ENCODE data around the gene PACSIN2.
A peak's percentile ranks its signal among the peaks of the same experiment; 100 is the strongest.
"Not testable (repeated sequence)": the region's sequence is repeated elsewhere in the genome, so short reads cannot be mapped to it uniquely, and the experiment has no call there.

The PACSIN2 gene, protein sequence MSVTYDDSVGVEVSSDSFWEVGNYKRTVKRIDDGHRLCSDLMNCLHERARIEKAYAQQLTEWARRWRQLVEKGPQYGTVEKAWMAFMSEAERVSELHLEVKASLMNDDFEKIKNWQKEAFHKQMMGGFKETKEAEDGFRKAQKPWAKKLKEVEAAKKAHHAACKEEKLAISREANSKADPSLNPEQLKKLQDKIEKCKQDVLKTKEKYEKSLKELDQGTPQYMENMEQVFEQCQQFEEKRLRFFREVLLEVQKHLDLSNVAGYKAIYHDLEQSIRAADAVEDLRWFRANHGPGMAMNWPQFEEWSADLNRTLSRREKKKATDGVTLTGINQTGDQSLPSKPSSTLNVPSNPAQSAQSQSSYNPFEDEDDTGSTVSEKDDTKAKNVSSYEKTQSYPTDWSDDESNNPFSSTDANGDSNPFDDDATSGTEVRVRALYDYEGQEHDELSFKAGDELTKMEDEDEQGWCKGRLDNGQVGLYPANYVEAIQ
- 66.7 to 231 (median 162) reads per million in 17 experiments for total RNA-seq

DNA sequence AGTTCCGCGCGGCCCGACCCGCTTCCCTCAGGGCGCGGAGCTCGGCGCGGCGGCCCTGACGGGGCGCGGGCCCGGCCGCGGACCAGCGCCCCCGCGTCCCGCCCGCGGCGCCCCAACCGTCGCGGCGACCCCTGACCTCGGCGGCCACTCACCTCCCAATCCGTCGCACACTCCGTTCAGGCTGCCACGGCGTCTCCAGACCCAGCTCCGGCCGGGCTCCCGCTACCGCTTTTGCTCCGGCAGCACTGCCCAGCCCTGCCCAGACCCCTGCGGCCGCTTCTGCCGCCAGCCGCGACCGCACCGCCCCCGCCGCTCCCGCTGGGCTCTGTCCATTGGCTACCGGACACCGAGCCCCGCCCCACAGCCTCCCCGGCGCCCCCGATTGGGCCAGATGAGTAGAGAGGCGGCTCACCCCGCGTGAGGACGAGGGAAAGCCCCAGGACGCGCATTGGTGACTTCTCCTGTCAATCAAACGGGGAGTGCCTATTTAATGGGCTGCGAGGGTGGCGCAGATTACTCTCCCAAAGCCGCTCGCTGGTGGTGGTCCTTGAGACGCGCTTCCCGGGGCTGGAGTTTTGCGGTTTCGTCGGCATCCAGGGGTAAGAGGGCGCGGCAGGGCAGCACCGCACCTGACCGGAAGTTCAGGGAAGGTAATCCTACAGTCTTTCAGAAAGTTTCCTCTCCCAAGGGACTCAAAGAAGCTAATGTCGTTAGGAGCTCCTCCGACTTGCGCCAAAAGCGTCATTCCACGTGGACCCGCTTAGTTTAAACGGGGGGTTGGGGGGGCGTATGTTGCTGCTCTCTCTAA, at the start of gene PACSIN2:
PACSIN2 (minus strand) TSS at position 281 of the 808 bp plus-strand sequence. CDS start 103,069 bp downstream, outside the sequence.
- peak; percentile 99 to 100 (median 99) for DNase-seq

DNA sequence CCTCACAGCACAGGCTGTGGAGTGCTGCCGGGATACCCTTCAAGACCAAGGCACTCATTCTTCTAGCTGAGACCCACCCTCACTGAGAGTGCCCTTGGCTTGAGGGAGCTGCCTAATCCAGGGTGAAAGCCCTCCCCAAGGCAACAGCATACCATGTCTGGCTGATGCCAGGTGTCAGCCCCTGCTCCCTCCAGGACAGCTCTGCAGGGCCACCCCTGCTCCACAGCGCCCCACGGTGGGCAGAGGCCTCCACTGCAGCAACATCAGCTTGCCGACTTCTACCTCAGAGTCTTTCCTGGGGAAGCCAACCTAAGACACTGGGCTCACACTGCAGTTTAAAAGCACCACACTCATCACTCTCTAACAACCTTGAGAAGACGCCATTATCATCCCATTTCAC, 45.2 kb upstream of the PACSIN2 start:
- peak; percentile 17 to 54 (median 32) for DNase-seq

DNA sequence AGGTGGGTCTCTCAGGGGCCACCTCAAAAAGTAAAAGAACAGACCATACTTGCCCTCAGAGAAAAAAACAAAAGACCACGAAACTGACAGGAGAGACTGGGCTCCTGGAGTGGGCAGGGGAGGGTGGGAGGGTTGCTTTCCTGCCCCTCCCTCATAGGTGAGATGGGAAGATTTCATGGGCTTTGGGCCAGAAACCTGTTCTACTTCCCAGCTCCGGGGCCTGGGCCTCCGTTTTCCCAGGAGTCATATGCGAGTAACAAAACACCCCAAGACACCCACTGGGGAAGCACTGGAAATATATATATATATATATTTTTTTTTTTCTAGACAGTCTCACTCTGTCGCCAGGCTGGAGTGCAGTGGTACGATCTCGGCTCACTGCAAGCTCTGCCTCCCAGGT, 42.7 kb upstream of the PACSIN2 start:
- DNase-seq = no peak

DNA sequence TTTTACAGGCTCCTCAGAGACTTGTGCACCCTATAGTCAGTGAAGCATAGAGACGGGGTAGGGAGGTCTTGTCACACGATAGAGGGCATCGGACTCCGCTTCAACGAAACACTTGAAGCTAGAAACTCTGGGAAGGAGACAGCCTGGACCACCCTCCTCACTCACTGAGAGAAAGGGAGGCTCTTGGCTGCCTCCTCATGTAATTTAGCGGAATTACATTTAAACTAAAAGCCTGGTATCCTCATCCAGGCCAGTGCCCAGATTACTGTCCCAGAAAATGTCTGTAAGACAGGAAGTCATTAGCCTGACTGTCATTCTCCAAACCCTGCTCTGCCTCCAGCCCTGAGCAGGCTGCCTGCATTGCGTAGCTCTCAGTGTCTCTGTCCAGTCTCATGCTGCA, 38.2 kb upstream of the PACSIN2 start:
- peak in 2 of 4 experiments; percentile 7 to 24 for DNase-seq

DNA sequence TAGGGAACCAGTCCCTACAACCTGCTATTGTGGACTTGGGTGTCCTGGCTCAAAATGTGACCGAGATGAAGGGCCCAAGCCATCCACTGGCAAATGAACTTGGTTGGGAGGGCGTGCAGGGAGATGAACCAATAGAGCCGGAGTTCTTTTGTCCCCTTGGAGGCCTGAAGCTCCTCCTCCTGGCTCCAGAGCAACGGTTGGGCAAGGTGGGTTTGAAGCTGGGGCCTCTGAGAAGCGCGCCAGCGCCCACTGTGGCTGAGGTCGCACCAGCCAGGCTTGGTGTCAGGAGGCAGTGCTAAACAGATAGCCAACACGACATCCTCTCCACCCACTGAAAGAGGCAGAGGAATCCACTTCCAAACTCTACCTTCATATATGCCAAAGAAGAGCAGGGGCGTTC, 36.0 kb upstream of the PACSIN2 start:
- no peak for DNase-seq

DNA sequence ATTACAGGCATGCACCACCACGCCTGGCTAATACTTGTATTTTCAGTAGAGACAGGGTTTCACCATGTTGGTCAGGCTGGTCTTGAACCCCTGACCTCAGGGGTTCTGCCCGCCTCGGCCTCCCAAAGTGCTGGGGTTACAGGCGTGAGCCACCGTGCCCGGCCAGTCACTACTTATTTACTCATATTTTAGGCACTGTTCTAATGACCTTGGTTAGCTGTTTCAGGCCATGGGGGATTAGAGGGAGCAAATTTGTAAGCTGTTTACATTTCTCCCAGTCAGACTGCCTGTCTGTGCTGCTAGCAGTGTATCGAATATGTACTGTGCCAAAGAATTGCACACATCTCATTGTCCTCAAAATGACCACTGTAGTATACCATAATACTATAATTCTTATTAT, 32.7 kb upstream of the PACSIN2 start:
- DNase-seq = no peak

- DNase-seq = no peak
Measured at GRCh38 chr22:43044290-43044712, 29.4 kb upstream of the PACSIN2 start.

DNA sequence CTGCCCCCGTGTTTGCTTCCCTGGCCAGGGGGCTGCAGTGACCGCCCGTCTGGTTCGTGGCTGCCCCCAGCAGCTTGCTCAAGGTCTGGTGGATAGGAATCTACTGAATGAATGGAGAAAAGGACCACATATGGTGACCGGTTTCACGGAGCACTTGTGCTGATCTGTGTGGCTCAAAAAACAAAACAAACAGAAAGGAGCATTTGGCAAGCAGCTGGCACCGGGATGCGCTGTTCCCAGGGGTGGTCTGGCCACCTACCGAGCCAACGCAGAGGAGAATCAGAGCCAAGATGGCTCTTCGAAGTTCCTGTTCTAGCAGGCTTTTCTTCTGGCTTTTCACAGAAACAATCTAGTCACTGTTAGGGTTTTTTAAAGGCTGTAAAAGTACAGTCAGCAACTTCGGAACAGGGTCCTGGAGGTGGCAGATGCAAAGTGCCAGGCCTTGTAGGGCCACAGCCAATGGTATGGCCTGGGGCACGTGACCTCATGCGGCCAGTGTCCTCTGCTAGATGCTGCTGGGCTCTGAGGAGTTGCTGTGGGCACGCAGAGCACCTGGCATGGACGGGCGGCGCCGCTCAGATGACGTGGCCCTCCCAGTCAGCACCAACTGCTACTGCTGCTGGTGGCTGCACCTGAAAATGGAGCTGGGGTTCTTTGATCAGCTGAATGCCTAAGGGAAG, 27.3 kb upstream of the PACSIN2 start:
- no peak for DNase-seq

DNA sequence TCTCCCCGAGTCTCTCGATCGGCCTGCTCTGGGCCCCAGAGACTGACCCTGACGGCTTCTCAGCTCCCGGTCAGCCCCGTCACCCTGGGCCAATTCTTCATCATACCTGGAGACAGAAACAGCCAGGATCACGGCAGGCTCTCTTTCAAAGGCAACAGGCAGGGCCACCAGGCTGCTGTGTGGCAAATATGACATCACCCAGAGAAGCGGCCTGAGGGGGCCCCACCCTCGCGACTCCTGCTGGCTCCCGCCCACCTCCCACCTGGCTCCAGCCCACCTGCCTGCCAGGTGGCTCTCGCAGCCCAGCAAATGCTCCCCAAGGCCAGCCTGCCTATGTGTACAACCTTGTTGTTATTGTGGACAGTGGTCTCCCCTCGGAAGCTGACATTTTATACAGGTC, 24.9 kb upstream of the PACSIN2 start:
- no peak for DNase-seq

- peak in 1 of 4 experiments; percentile 26 for DNase-seq
Measured at GRCh38 chr22:43038325-43038724, 23.4 kb upstream of the PACSIN2 start.

DNA sequence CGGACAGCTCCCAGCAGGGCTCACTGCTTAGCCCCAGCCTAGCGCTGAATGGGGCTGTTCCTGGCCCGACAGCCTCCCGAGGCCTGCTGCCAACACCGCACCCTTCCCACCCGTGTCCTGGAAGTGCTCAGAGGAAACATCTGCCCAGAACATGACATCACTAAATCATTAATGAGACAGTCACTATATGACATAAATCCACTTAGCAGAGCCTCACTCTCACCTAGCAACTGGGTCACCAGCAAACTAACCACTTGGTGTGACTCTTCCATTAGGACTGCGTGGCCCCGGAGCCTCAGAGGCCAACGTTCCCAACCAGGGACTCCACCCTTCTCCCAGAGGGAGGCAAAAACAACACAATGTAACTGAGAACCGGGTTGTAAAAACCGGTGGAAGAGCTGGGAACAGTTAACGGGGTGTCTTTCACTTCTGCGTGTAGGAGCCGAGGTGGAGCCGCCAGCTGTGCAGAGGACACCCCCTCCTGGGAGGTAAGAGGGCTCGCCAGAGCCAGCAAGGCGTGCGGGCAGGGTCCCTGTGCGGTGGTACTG, 21.4 kb upstream of the PACSIN2 start:
- DNase-seq = no peak

GRCh38 chr22:43035250-43035649, 20.3 kb upstream of the PACSIN2 start:
- no peak for DNase-seq

- DNase-seq = no peak
Measured at GRCh38 chr22:43031617-43032016, 16.7 kb upstream of the PACSIN2 start.

- no peak for DNase-seq
Measured at GRCh38 chr22:43018615-43019014, 3.7 kb upstream of the PACSIN2 start.

DNA sequence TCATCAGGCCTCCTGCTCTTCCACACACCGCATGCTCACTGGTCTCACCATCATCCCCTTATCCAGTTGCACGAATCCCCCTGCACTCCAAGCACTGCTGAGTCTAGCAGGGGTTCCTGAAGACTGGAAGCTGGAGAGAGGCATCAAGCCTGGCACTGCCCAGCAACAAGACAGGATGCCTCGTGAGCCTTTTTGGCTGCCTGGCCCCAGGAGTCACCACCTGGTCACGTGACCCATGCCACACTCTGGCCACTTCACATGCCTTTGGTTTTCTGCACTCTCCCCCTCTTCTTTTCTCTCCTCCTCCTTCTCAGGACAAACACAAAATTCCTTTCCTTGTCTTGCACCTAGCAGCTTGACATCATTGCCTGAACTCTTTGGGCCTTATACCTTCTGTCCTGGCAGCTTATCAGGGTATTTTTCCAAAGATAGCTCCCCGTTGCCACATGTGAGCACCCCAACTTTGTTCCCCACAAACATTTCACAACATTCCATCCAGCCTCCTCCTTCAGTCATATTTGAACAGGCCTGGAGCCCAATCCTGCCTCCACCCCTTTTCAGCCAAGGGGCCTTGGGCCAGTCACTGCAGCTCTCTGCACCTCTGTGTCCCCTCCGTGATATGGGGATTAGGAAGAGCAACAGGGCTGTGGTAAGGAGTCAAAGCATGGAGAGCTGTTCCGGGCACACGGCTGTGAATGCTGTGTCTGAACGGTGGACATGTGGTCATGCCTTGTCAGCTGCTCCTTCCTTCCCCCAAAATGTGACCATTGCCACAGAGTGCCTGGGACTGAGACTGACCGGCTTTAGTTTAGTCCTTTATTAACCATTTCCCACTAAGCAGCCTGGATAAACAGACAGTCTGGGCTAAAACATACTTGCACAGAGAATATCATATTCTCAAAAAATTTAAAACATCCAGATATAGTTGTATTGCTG, 2.8 kb upstream of the PACSIN2 start:
- DNase-seq = peak in 3 of 4 experiments; percentile 48 to 63 (median 59)

- DNase-seq = not testable (repeated sequence)
Measured at GRCh38 chr22:43016150-43016549, 1.2 kb upstream of the PACSIN2 start.

DNA sequence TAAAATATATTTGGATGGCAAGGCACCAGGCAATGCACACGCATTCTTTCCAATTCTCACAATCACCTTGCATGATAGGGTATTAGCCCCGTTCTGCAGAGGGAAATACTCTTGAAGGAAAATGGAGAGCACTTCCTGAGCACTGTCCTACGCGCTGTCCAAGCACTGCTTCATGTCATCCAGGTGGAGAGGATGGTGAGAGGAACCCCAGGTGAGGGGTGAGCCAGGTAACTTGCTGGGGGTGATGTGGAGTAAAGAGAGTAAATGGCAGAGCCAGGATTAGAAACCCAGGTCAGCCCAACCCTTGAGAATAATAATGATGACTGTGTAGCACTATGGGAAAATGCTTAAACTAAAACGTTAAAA, 711 bp upstream of the PACSIN2 start:
- DNase-seq = no peak

DNA sequence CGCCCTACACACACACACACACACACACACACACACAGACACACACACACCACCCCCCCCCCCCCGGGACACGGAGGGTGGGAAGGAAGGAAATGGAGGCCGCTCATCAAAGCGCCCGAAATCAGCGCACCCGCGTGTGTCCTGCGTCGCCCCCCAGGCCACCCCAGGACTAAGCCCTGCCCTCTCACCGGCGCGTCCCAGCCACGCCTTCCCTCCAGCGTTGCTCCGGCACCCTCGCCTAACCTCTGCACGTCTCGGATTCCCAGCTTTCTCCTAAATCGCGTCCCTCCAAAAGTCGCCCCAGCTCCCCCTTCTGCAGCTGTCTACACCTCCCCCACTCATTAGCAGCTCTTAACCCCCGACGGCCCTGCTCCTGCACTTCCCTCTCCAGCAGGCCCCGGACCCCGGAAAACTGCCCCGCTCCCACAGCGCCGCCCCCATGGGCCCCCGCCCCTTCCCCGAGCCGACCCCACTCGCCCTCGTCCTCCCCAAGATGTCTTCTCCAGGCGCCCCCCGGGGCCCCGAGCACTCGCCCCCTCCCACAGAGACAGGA, 557 bp downstream of the PACSIN2 start:
- peak in 3 of 4 experiments; percentile 41 to 70 (median 54) for DNase-seq

DNA sequence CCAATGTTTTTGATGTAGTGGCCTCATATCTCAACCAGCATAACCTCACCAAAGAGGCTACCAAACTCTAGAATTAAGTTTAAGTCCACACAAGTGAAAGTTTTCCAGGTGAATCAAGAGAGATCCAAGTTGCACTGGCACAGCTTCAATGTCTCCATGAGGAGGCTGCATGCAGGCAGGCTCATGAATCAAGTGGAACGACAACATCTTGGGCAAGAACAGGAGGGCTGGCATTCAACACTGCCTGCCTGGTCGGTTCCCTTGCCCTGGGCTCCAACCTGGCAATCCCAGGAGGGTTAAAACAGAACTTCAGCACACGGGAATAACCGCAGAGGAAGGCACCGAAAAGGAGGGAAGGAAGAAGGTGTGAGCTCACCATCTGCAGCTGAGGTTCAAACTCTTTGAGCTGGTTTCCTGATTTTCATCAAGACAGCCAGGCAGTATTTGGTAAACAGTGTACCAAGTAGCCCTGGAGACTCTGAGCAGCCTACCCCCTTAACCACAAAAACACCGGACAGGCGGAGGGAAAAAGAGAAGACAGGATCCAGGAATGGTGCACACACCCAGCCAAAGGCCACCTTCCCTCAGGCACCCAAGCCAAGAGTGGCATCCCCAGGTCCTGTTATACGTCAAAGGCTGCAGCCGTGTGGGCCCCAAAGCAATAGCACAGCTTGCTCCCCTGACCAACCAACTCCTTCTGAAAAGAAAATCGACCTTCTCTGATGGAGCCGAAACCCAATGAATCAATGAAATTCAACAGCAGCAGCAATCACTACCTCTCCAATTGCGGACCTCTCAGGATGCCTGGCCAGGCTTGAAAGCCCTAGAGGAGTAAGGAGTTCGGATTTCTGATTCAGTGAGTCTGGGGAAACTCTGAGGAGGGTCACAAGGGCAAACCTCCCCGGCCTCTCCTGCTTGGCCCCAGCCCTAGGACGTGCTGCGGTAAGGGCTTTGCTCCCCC, 1.3 kb downstream of the PACSIN2 start:
- peak; percentile 33 to 51 (median 44) for DNase-seq

- DNase-seq = no peak
Measured at GRCh38 chr22:43012390-43012789, 2.6 kb downstream of the PACSIN2 start.
